GM23338 (cell line): ENCODE data around the gene CARD9. TPM values are rescaled to one million over a fixed set of nuclear protein-coding genes. Genes with fewer than 3 reads are reported as not detected.

Experiments
- ATAC-seq: fragments of 200-7000 bp; cut with Tn5 transposase; 3 replicates; pipeline ENCODE4 v1.9.1; 2020
- DNase-seq: peaks from one replicate; pipeline ENCODE4 v3.0.0-alpha.2; 2015; ENCODE audit warnings: low spot score
- H2AFZ ChIP-seq: fragments of 200-600 bp; sonication (generic); 2 replicates; pipeline ENCODE4 v1.8.0; 2016; ENCODE audit warnings: antibody characterized with exemption, mild to moderate bottlenecking, moderate library complexity
- H3F3A ChIP-seq: fragments of 200-600 bp; sonication (generic); replicated peaks from 2 replicates; pipeline ENCODE4 v1.8.0; 2017; ENCODE audit warnings: antibody characterized with exemption, mixed run types, low read depth
- H3K27ac ChIP-seq: fragments of 200-600 bp; sonication (generic); 2 replicates; pipeline ENCODE4 v1.6.1; 2016; ENCODE audit warnings: low read depth
- H3K27me3 ChIP-seq: fragments of 200-600 bp; sonication (generic); 2 replicates; pipeline ENCODE4 v1.8.0; 2016; ENCODE audit warnings: mild to moderate bottlenecking, mixed run types, moderate library complexity; ENCODE audit not compliant: insufficient read depth
- H3K36me3 ChIP-seq: fragments of 200-600 bp; sonication (generic); 2 replicates; pipeline ENCODE4 v1.8.0; 2016; ENCODE audit warnings: mild to moderate bottlenecking; ENCODE audit not compliant: insufficient read depth
- H3K4me1 ChIP-seq: fragments of 200-600 bp; sonication (generic); 2 replicates; pipeline ENCODE4 v1.8.0; 2016; ENCODE audit warnings: mild to moderate bottlenecking, moderate library complexity; ENCODE audit not compliant: insufficient read depth
- H3K4me2 ChIP-seq: fragments of 200-600 bp; sonication (generic); 2 replicates; pipeline ENCODE4 v1.7.1; 2017; ENCODE audit warnings: mixed run types
- H3K4me3 ChIP-seq: fragments of 200-600 bp; sonication (generic); 2 replicates; pipeline ENCODE4 v1.6.1; 2016; ENCODE audit warnings: mixed run types
- H3K79me2 ChIP-seq: fragments of 200-600 bp; sonication (generic); replicated peaks from 2 replicates; pipeline ENCODE4 v1.8.0; 2017; ENCODE audit warnings: mild to moderate bottlenecking; ENCODE audit not compliant: insufficient read depth
- H3K9me2 ChIP-seq: fragments of 200-600 bp; sonication (generic); 2 replicates; pipeline ENCODE4 v1.8.0; 2017; ENCODE audit not compliant: insufficient read depth
- H4K20me1 ChIP-seq: fragments of 200-600 bp; sonication (generic); replicated peaks from 2 replicates; pipeline ENCODE4 v1.8.0; 2017; ENCODE audit warnings: mild to moderate bottlenecking; ENCODE audit not compliant: insufficient read depth
- H3K27ac Mint-ChIP-seq: 2 replicates; pipeline ENCODE4 v1.8.0; 2020; ENCODE audit warnings: inconsistent platforms, mild to moderate bottlenecking, moderate library complexity, mixed read lengths
- H3K27me3 Mint-ChIP-seq: 3 replicates; pipeline ENCODE4 v1.8.0; 2022; ENCODE audit warnings: low read depth, mild to moderate bottlenecking, moderate library complexity, mixed read lengths, inconsistent platforms; ENCODE audit not compliant: insufficient read depth, poor library complexity
- H3K36me3 Mint-ChIP-seq: 3 replicates; pipeline ENCODE4 v1.8.0; 2021; ENCODE audit warnings: low read depth, mild to moderate bottlenecking, inconsistent platforms, moderate library complexity, mixed read lengths
- H3K4me1 Mint-ChIP-seq: 3 replicates; pipeline ENCODE4 v1.8.0; 2020; ENCODE audit warnings: mild to moderate bottlenecking, inconsistent platforms, mixed read lengths
- H3K4me3 Mint-ChIP-seq: 3 replicates; pipeline ENCODE4 v1.8.0; 2021; ENCODE audit warnings: moderate library complexity, mild to moderate bottlenecking, inconsistent platforms, mixed read lengths
- H3K9me3 Mint-ChIP-seq: 3 replicates; pipeline ENCODE4 v1.8.0; 2020; ENCODE audit warnings: moderate library complexity, mild to moderate bottlenecking, inconsistent platforms, mixed read lengths
- CREB1 ChIP-seq: fragments of 250-450 bp; sonication (Bioruptor Pico); IDR thresholded peaks from 2 replicates; pipeline ENCODE4 v1.5.0; 2020; ENCODE audit warnings: low read depth, mild to moderate bottlenecking, moderate library complexity
- EZH2phosphoT487 ChIP-seq: fragments of 200-600 bp; sonication (generic); IDR thresholded peaks from one replicate; pipeline ENCODE4 v1.8.1; 2018; ENCODE audit warnings: antibody characterized with exemption; ENCODE audit not compliant: unreplicated experiment
- JUNB ChIP-seq: IDR thresholded peaks from one replicate; pipeline ENCODE4 v1.6.1; 2016; ENCODE audit warnings: antibody characterized with exemption; ENCODE audit not compliant: unreplicated experiment
- NANOG ChIP-seq: IDR thresholded peaks from 2 replicates; pipeline ENCODE4 v1.6.1; 2016; ENCODE audit warnings: antibody characterized with exemption, borderline replicate concordance
- STAT1 ChIP-seq: IDR thresholded peaks from one replicate; pipeline ENCODE4 v1.6.1; 2016; ENCODE audit warnings: antibody characterized with exemption; ENCODE audit not compliant: unreplicated experiment
- ZNF331 ChIP-seq: fragments of 250-450 bp; sonication (Bioruptor Pico); IDR thresholded peaks from 2 replicates; pipeline ENCODE4 v1.5.0; 2020; ENCODE audit warnings: low read depth, mild to moderate bottlenecking, moderate library complexity
- polyA plus RNA-seq: library from polyadenylated mRNA; unstranded; fragments of >200 nt; fragmentation: Nextera tagmentation; extraction: Ambion mirVana; gene quantifications from 2 replicates; pipeline ENCODE4 v1.2.1, GENCODE V29; 2016
- total RNA-seq: library from RNA; depleted of rRNA; stranded (reverse); fragments of >200 nt; shearing (Covaris generic); gene quantifications from 2 replicates; pipeline ENCODE4 v1.2.3, GENCODE V29; 2014
- TF ChIP-seq, protein P1 (sequence below): IDR thresholded peaks from one replicate; pipeline ENCODE4 v1.6.1; 2018; ENCODE audit warnings: antibody characterized with exemption; ENCODE audit not compliant: unreplicated experiment
- TF ChIP-seq, protein P2 (sequence below), 2 experiments: fragments of 200-600 bp in 1 of 2; sonication (generic) in 1 of 2; conservative IDR thresholded peaks; 2 replicates each; pipeline versions ENCODE4 v1.5.1 to v1.6.1; 2016 to 2017; ENCODE audit warnings: antibody characterized with exemption in 2 of 2, low read depth in 2 of 2, mild to moderate bottlenecking in 2 of 2, moderate library complexity in 1 of 2
- TF ChIP-seq, protein P3 (sequence below): IDR thresholded peaks from 2 replicates; pipeline ENCODE4 v1.6.1; 2016; ENCODE audit warnings: antibody characterized with exemption

CARD9 gene
- total and polyA plus RNA-seq, 2 experiments from 2014 or later: 0.49 to 0.63 TPM

DNA sequence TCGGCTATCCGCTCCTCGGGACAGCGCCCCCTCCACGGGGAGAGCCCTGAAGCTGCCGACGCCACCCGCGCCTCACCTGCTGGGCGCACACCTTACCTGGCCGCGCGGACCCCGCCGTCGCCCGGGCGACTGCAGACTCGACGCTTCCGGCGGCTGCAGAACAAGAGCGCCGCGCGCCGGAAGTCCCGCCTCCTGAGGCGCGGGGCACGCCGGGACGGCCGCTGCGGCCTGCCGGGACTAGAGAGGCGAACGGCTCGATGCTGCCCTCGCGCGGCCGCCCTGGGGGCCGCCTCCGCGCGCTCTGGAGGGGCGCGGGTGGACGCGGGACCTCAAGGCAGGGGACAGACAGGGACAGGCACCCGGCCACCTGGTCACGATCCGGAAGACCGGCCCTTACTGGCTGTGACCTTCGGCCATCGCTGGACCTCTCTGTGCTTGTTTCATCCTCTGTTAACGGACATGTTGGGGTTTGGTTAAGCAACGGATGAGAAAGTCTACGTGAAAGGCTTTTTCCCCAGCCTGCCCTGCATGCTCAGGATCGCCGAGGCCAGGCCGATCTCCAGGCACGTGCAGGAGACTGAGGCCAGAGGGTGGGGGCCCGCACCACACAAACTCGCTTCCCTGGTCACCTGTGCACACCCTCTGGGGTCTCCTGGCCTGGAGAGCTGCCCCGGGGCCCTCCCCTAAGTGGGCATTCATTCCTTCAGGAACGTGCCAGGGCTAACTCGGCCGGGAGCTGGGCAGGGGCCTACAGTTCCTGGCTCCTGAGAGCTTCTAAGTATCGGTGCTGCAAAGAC lies 26.8 kb upstream of the CARD9 start, which contains the start of gene SNAPC4 (continued):
- TF ChIP-seq, protein P1, sequence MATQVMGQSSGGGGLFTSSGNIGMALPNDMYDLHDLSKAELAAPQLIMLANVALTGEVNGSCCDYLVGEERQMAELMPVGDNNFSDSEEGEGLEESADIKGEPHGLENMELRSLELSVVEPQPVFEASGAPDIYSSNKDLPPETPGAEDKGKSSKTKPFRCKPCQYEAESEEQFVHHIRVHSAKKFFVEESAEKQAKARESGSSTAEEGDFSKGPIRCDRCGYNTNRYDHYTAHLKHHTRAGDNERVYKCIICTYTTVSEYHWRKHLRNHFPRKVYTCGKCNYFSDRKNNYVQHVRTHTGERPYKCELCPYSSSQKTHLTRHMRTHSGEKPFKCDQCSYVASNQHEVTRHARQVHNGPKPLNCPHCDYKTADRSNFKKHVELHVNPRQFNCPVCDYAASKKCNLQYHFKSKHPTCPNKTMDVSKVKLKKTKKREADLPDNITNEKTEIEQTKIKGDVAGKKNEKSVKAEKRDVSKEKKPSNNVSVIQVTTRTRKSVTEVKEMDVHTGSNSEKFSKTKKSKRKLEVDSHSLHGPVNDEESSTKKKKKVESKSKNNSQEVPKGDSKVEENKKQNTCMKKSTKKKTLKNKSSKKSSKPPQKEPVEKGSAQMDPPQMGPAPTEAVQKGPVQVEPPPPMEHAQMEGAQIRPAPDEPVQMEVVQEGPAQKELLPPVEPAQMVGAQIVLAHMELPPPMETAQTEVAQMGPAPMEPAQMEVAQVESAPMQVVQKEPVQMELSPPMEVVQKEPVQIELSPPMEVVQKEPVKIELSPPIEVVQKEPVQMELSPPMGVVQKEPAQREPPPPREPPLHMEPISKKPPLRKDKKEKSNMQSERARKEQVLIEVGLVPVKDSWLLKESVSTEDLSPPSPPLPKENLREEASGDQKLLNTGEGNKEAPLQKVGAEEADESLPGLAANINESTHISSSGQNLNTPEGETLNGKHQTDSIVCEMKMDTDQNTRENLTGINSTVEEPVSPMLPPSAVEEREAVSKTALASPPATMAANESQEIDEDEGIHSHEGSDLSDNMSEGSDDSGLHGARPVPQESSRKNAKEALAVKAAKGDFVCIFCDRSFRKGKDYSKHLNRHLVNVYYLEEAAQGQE: no peak
- TF ChIP-seq, protein P2, sequence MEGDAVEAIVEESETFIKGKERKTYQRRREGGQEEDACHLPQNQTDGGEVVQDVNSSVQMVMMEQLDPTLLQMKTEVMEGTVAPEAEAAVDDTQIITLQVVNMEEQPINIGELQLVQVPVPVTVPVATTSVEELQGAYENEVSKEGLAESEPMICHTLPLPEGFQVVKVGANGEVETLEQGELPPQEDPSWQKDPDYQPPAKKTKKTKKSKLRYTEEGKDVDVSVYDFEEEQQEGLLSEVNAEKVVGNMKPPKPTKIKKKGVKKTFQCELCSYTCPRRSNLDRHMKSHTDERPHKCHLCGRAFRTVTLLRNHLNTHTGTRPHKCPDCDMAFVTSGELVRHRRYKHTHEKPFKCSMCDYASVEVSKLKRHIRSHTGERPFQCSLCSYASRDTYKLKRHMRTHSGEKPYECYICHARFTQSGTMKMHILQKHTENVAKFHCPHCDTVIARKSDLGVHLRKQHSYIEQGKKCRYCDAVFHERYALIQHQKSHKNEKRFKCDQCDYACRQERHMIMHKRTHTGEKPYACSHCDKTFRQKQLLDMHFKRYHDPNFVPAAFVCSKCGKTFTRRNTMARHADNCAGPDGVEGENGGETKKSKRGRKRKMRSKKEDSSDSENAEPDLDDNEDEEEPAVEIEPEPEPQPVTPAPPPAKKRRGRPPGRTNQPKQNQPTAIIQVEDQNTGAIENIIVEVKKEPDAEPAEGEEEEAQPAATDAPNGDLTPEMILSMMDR (conservative IDR thresholded peaks at IDR 0.05; ENCODE audit: low read depth in 2 of 2): peak; percentile 67 to 80
- TF ChIP-seq ZNF331 (CRISPR knock-in tag) (no peak), JUNB (no peak), EZH2phosphoT487 (no peak), STAT1 (no peak)
- TF ChIP-seq, protein P3, sequence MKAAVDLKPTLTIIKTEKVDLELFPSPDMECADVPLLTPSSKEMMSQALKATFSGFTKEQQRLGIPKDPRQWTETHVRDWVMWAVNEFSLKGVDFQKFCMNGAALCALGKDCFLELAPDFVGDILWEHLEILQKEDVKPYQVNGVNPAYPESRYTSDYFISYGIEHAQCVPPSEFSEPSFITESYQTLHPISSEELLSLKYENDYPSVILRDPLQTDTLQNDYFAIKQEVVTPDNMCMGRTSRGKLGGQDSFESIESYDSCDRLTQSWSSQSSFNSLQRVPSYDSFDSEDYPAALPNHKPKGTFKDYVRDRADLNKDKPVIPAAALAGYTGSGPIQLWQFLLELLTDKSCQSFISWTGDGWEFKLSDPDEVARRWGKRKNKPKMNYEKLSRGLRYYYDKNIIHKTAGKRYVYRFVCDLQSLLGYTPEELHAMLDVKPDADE: peak; percentile 46; the same call in 1 of the 2 replicates

DNA sequence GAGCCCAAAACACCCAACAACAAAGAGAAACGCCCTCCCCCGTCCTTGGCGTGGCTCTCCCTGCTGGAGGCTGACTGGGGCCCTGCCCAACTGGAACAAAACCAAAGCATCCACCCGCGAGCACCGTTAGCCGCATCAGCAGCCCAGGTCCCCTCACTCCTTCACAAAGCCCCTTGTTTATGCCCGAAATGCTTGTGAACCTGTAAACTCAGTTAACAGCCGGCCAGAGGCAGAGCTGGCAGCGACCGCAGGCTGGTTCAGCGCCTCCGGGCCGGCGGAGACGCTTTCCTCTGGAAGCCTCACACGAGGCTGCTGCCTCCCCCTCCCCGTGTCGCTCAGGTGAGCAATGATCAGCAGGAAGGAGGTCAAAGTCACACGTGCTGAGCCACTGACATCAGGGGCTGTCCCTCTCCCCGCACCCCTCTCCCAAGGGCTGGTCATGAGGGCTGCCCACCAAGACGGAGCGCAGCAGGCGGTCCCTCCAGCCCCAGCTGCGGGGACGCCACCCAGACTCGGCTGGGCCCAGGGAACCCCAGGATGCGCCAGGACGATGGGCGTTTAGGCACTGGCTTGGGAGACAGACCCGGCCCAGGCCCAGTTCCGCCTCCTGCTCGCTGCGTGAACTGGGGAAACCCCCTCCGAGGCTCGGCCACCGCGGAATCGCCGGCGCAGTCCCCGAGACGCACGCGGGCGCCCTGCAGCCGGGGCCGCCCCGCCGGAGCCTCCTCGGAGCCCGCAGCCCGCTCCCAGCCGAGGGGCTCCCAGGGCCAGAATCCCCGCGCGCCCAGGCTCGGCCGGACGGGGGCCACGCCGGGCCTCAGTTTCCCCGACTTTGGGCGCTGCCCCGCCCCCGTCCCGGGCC lies 25.9 kb upstream of the CARD9 start:
- Histone ChIP-seq H2AFZ (no peak overlapping the region; the same call in 1 of the 2 replicates), H3K79me2 (peaks cover 26% of the 10 kb centered on the region), H3K36me3 (0 out of 2 replicates have a peak, but pooled peaks cover 14% of the 10 kb centered on the region), H3F3A (peaks cover 26% of the 10 kb centered on the region), H3K9me2 (no peaks in the 10 kb centered on the region), H3K4me1 (peaks cover 3% of the 10 kb centered on the region; the same call in 1 of the 2 replicates), H3K4me3 (peak overlapping the region; percentile 89), H4K20me1 (peaks cover 3% of the 10 kb centered on the region; the same call in 1 of the 2 replicates), H3K27ac (0 out of 2 replicates have a peak overlapping the region, but pooled peaks have one; percentile 39), H3K27me3 (no peaks in the 10 kb centered on the region), H3K4me2 (peak overlapping the region; percentile 96)
- ATAC-seq (peak; percentile 23), DNase-seq (peak; percentile 36)
- no peaks in the 10 kb centered on the region; the same call in 2 of the 3 replicates for H3K9me3 Mint-ChIP-seq
- peaks cover 9% of the 10 kb centered on the region for H3K4me1 Mint-ChIP-seq
- H3K27ac Mint-ChIP-seq: peak overlapping the region; percentile 90
- H3K36me3 Mint-ChIP-seq: peaks cover 64% of the 10 kb centered on the region
- H3K4me3 Mint-ChIP-seq: peak overlapping the region; percentile 90
- H3K27me3 Mint-ChIP-seq: peaks cover 17% of the 10 kb centered on the region
- TF ChIP-seq, protein P3: no peak
- TF ChIP-seq EZH2phosphoT487 (no peak), NANOG (no peak), CREB1 (CRISPR knock-in tag) (no peak)
- TF ChIP-seq, protein P1: no peak
